Measurements from ENCODE around the gene MICU1.
"Not testable (repeated sequence)": the region's sequence is repeated elsewhere in the genome, so short reads cannot be mapped to it uniquely, and the experiment has no call there.

MICU1 gene

DNA sequence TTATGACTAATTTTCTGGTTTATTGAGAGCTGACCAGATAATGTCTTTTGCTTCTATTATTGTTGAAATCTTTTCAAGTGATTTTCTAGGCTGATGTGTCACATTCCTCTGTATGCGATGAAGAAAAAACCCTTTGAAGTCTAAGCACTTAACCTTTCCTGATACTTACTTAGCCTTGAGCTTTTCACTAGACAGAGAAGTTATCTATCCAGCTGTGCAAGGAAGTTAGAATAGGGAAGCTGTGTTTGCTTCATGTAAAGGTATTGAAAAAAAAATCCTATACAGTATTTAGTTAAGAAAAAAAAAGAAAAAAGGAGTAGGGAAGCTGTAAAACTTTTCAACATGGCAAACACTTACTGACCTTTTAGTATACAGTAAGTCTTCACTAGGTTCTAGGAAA, 153.6 kb downstream of the MICU1 start:
- H3K4me1 Mint-ChIP-seq = no peaks in the 10 kb centered on the region
- no peak overlapping the region for H3K27ac Mint-ChIP-seq
- H3K4me3 Mint-ChIP-seq = no peak overlapping the region
- peaks cover 58% of the 10 kb centered on the region for H3K36me3 Mint-ChIP-seq (ENCODE audit: low read depth)
- TF ChIP-seq, protein P1, sequence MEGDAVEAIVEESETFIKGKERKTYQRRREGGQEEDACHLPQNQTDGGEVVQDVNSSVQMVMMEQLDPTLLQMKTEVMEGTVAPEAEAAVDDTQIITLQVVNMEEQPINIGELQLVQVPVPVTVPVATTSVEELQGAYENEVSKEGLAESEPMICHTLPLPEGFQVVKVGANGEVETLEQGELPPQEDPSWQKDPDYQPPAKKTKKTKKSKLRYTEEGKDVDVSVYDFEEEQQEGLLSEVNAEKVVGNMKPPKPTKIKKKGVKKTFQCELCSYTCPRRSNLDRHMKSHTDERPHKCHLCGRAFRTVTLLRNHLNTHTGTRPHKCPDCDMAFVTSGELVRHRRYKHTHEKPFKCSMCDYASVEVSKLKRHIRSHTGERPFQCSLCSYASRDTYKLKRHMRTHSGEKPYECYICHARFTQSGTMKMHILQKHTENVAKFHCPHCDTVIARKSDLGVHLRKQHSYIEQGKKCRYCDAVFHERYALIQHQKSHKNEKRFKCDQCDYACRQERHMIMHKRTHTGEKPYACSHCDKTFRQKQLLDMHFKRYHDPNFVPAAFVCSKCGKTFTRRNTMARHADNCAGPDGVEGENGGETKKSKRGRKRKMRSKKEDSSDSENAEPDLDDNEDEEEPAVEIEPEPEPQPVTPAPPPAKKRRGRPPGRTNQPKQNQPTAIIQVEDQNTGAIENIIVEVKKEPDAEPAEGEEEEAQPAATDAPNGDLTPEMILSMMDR (IDR thresholded peaks at IDR 0.05) = no peak
- H3K9me3 Mint-ChIP-seq = peaks cover 5% of the 10 kb centered on the region
- DNase-seq = no peak
- H3K27me3 Mint-ChIP-seq (ENCODE audit: low read depth, poor library complexity) = no peaks in the 10 kb centered on the region

DNA sequence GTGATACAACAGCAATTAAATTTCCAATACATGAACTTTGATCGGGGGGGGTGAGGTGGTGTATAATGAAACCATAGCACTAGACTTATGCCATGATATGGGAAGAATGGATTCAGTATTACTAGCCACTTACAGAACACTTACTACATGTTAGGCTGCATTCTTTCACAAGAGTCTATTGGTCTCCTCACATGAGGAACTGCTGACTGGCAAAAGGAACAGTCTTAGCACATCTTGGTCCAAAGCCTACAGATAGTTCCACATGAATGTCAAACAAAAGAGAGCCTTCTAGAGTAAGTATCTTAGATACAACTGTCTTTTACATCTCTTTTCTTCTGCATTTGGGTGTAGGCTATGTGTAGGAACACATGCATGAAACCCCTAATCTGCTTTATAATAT, 155.2 kb downstream of the MICU1 start:
- Mint-ChIP-seq H3K27me3 (ENCODE audit: low read depth, poor library complexity) (no peaks in the 10 kb centered on the region), H3K27ac (no peak overlapping the region), H3K9me3 (peaks cover 5% of the 10 kb centered on the region), H3K4me1 (no peaks in the 10 kb centered on the region), H3K4me3 (no peak overlapping the region), H3K36me3 (ENCODE audit: low read depth) (peaks cover 59% of the 10 kb centered on the region)
- TF ChIP-seq, protein P1 (IDR thresholded peaks at IDR 0.05) = no peak
- no peak for DNase-seq

DNA sequence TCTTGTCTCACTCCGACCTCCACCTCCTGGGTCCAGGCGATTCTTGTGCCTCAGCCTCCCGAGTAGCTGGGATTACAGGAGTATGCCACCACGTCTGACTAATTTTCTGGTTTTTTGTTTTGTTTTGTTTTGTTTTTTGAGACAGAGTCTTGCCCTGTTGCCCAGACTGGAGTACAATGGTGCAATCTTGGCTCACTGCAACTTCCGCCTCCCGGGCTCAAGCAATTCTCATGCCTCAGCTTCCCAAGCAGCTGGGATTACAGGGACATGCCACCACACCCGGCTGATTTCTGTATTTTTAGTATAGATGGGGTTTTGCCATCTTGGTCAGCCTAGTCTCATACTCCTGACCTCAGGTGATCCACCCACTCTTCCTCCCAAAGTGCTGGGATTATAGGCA, 158.8 kb downstream of the MICU1 start:
- H3K4me1 Mint-ChIP-seq; H3K27me3 Mint-ChIP-seq (ENCODE audit: low read depth, poor library complexity); H3K4me3 Mint-ChIP-seq: not testable (repeated sequence)

DNA sequence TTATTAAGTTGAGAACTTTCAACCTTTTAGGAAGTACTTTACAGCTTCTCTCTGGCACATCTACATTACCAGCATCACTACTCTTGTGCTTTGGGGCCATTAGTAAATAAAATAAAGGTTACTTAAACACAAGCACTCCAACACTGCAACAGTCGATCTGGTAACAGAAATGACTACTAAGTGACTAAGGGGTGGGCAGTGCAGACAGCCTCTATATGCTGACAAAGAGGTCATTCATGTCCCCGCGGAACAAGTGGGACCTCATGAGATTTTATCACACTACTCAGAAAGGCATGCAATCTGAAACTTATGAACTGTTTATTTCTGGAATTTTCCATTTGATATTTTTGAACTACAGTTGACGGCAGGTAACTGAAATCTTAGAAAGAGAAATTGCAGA, 159.9 kb downstream of the MICU1 start:
- DNase-seq = no peak
- Mint-ChIP-seq H3K4me1 (no peaks in the 10 kb centered on the region), H3K27me3 (ENCODE audit: low read depth, poor library complexity) (no peaks in the 10 kb centered on the region), H3K4me3 (no peak overlapping the region), H3K36me3 (ENCODE audit: low read depth) (peaks cover 27% of the 10 kb centered on the region), H3K27ac (no peak overlapping the region), H3K9me3 (peaks cover 5% of the 10 kb centered on the region)
- TF ChIP-seq, protein P1 (IDR thresholded peaks at IDR 0.05) = no peak

More for the DNA sequence above, 158.8 kb downstream of the MICU1 start:
- H3K9me3 Mint-ChIP-seq, H3K27ac Mint-ChIP-seq, DNase-seq: not testable (repeated sequence)
- H3K36me3 Mint-ChIP-seq (ENCODE audit: low read depth) = peaks cover 37% of the 10 kb centered on the region

DNA sequence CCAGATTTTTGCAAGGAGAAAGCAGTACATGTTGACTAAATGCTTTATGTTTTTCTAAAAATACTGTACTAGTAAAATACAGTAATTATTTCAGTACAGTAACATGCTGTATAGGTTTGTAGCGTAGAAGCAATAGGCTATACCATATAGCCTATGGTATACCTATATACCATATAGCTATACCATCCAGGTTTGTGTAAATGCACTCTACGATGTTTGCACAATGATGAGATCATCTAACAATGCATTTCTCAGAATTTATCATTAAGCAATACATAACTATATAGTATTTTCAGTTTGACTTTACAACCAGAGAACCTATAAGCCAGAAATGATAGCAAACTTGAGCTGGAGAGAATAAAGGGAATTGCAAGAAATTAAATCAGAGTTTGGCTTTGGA, 161.4 kb downstream of the MICU1 start:
- Mint-ChIP-seq H3K4me1 (no peaks in the 10 kb centered on the region), H3K9me3 (no peaks in the 10 kb centered on the region), H3K27ac (no peak overlapping the region), H3K27me3 (ENCODE audit: low read depth, poor library complexity) (no peaks in the 10 kb centered on the region), H3K36me3 (ENCODE audit: low read depth) (peaks cover 18% of the 10 kb centered on the region), H3K4me3 (no peak overlapping the region)
- TF ChIP-seq, protein P1 (IDR thresholded peaks at IDR 0.05) = no peak
- DNase-seq = no peak

DNA sequence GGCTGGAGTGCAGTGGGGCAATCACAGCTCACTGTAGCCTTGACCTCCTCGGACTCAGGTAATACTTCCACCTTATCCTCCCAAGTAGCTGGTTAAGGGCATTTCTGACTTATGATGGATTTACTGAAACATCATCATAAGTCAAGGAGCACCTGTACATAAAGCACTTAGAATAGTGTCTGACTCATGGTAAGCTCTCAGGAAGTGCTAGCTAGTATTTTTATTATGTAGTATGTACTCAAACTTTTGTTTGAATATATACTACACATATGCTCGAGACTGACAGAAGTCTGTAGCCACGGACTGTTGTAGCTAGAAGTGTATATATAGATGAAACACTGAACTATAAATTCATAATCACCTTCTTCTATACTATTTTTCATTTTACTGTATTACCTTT, 163.6 kb downstream of the MICU1 start:
- DNase-seq = no peak
- Mint-ChIP-seq H3K27ac (no peak overlapping the region), H3K4me3 (no peak overlapping the region), H3K4me1 (no peaks in the 10 kb centered on the region), H3K27me3 (ENCODE audit: low read depth, poor library complexity) (no peaks in the 10 kb centered on the region), H3K9me3 (no peaks in the 10 kb centered on the region), H3K36me3 (ENCODE audit: low read depth) (peaks cover 19% of the 10 kb centered on the region)
- TF ChIP-seq, protein P1 (IDR thresholded peaks at IDR 0.05) = no peak
